GM12872 (cell line): Measurements from ENCODE around the gene KLK15.

ENCODE experiments used
- CTCF ChIP-seq: IDR thresholded peaks from 3 replicates; pipeline ENCODE4 v1.5.1; 2011; ENCODE audit warnings: low read depth, mild to moderate bottlenecking, low read length, moderate library complexity; ENCODE audit not compliant: insufficient read depth

KLK15 gene

GRCh38 chr19:50843205-50843604 is 9.8 kb upstream of the KLK15 start:
- no peak for TF ChIP-seq CTCF

GRCh38 chr19:50842130-50842529 is 8.8 kb upstream of the KLK15 start:
- no peak for TF ChIP-seq CTCF

GRCh38 chr19:50839712-50840655 is 6.6 kb upstream of the KLK15 start:
- no peak for TF ChIP-seq CTCF

GRCh38 chr19:50838239-50838638 is 4.9 kb upstream of the KLK15 start:
- TF ChIP-seq CTCF, result peak; percentile 56

DNA sequence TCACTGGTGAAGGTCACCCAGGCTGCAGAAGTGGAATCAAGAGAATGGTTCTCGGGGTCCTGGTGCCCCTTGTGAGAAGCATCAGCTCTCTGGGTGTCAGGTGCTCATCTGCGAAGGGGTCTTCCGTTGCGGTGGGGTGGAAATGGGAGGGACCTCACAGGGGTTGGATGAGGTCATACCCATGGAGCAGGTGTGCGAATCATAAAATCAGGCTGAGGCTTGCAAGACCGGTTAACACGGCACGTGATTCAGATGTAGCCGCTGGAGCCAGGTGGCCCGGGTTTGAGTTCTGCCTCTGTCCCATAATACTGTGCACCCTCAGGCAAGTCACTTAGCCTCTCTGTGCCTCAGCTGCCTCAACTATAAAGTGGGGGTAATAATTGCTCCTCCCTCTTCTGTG is 3.9 kb upstream of the KLK15 start:
- no peak for TF ChIP-seq CTCF

DNA sequence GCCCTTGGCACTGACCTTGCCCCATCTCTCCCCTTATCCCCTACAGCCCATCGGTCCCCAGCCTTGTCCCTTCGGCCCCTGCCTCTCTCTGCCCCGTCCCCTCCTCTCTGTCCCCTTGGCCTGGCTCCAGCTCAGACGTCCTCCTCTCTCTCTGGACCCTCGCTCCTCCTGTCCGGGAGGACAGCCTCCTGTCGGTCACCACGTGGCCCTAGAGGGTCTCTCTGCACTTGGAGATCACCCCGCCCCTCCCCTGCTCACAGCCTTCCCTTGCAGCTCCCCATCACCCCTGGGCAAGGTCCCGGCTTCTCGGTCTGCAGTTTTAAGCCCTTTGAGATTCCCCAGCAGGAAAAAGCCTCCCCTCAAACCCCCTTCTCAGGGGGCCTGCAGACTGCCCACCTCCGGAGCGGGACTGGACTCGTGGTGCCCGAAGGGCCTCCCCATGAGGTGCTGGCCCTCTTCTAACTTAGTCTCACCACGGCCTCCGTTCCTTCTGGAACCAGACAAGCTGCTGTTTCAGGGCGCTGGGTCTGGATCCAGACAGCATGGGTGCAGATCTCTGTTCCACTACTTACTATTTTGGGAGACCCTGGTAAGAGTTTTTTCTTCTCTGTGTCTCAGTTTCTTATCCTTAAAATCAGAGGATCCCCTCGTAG is 3.3 kb upstream of the KLK15 start:
- no peak for TF ChIP-seq CTCF

GRCh38 chr19:50835785-50836542 is 2.6 kb upstream of the KLK15 start:
- 0 out of 3 replicates have a peak, but pooled peaks have one; percentile 10 for TF ChIP-seq CTCF
